HG02938 (cell line): ENCODE results near the gene PROCR.
"Not testable (repeated sequence)": the region's sequence is repeated elsewhere in the genome, so short reads cannot be mapped to it uniquely, and the experiment has no call there.

Source experiments
- ATAC-seq: cut with Tn5 transposase; IDR thresholded peaks from one replicate; pipeline ENCODE4 v1.9.1; 2021; ENCODE audit warnings: mild to moderate bottlenecking, moderate library complexity; ENCODE audit not compliant: unreplicated experiment

PROCR gene

GRCh38 chr20:35164531-35164930 lies 7.3 kb upstream of the PROCR start:
- not testable (repeated sequence) for ATAC-seq

- ATAC-seq, result no peak
Measured at GRCh38 chr20:35165221-35166185, 6.4 kb upstream of the PROCR start.

- no peak for ATAC-seq
Measured at GRCh38 chr20:35166242-35166830, 5.5 kb upstream of the PROCR start.

- no peak for ATAC-seq
Measured at GRCh38 chr20:35167787-35168186, 4.1 kb upstream of the PROCR start.

- ATAC-seq, result not testable (repeated sequence)
Measured at GRCh38 chr20:35168701-35169409, 3.0 kb upstream of the PROCR start.

- no peak for ATAC-seq
Measured at GRCh38 chr20:35171438-35171752, 477 bp upstream of the PROCR start.

GRCh38 chr20:35172434-35172806 lies 548 bp downstream of the PROCR start:
- no peak for ATAC-seq

GRCh38 chr20:35173576-35174192 lies 1.8 kb downstream of the PROCR start:
- no peak for ATAC-seq

GRCh38 chr20:35174458-35175216 lies 2.8 kb downstream of the PROCR start:
- ATAC-seq, result no peak

GRCh38 chr20:35176132-35176531 lies 4.3 kb downstream of the PROCR start:
- ATAC-seq, result no peak

- ATAC-seq, result no peak
Measured at GRCh38 chr20:35179292-35180212, 7.7 kb downstream of the PROCR start.

GRCh38 chr20:35180266-35180665 lies 8.4 kb downstream of the PROCR start:
- no peak for ATAC-seq

GRCh38 chr20:35181731-35182130 lies 9.9 kb downstream of the PROCR start:
- no peak for ATAC-seq

- ATAC-seq, result not testable (repeated sequence)
Measured at GRCh38 chr20:35186691-35187289, 14.9 kb downstream of the PROCR start.

GRCh38 chr20:35187584-35188190 lies 15.8 kb downstream of the PROCR start:
- ATAC-seq, result no peak

- not testable (repeated sequence) for ATAC-seq
Measured at GRCh38 chr20:35189223-35189622, 17.4 kb downstream of the PROCR start.

- no peak for ATAC-seq
Measured at GRCh38 chr20:35190556-35190955, 18.7 kb downstream of the PROCR start.

- ATAC-seq, result no peak
Measured at GRCh38 chr20:35191419-35192117, 19.7 kb downstream of the PROCR start.
